ENCODE data around the gene SNX9.

DNA sequence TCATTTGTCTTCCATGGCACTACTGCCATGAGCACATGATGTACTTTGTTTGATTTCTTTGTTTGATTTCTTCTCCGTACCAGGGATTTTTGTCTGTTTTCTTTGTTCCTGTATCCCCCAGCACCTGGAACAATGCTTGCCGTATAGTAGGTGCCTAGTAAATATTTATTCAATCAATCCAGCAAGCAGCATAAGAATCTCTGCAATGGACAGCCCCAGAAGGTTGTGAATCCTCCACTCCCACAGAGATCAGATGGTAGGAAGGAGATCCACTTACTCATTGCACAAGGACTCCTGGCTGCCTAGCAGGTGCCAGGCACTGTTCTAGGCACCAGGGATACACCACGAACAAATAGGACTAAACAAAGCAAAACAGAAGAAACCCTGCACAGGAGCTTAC is 151.9 kb downstream of the SNX9 start:
- no peak for TF ChIP-seq EP300 (IDR thresholded peaks at IDR 0.05; ENCODE audit: borderline replicate concordance)
- TF ChIP-seq YY1 (IDR thresholded peaks at IDR 0.05; ENCODE audit: low read depth): no peak
- no peak for TF ChIP-seq CEBPB (IDR thresholded peaks at IDR 0.05)
- TF ChIP-seq, protein P1, sequence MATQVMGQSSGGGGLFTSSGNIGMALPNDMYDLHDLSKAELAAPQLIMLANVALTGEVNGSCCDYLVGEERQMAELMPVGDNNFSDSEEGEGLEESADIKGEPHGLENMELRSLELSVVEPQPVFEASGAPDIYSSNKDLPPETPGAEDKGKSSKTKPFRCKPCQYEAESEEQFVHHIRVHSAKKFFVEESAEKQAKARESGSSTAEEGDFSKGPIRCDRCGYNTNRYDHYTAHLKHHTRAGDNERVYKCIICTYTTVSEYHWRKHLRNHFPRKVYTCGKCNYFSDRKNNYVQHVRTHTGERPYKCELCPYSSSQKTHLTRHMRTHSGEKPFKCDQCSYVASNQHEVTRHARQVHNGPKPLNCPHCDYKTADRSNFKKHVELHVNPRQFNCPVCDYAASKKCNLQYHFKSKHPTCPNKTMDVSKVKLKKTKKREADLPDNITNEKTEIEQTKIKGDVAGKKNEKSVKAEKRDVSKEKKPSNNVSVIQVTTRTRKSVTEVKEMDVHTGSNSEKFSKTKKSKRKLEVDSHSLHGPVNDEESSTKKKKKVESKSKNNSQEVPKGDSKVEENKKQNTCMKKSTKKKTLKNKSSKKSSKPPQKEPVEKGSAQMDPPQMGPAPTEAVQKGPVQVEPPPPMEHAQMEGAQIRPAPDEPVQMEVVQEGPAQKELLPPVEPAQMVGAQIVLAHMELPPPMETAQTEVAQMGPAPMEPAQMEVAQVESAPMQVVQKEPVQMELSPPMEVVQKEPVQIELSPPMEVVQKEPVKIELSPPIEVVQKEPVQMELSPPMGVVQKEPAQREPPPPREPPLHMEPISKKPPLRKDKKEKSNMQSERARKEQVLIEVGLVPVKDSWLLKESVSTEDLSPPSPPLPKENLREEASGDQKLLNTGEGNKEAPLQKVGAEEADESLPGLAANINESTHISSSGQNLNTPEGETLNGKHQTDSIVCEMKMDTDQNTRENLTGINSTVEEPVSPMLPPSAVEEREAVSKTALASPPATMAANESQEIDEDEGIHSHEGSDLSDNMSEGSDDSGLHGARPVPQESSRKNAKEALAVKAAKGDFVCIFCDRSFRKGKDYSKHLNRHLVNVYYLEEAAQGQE (IDR thresholded peaks at IDR 0.05; ENCODE audit: low read depth): no peak
- TF ChIP-seq, protein P2, sequence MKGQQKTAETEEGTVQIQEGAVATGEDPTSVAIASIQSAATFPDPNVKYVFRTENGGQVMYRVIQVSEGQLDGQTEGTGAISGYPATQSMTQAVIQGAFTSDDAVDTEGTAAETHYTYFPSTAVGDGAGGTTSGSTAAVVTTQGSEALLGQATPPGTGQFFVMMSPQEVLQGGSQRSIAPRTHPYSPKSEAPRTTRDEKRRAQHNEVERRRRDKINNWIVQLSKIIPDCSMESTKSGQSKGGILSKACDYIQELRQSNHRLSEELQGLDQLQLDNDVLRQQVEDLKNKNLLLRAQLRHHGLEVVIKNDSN (IDR thresholded peaks at IDR 0.05): no peak
- TF ChIP-seq EGR1 (IDR thresholded peaks at IDR 0.05): no peak
- no peak for TF ChIP-seq NFIC (IDR thresholded peaks at IDR 0.05)
- TF ChIP-seq RAD21 (IDR thresholded peaks at IDR 0.05; ENCODE audit: low read depth): no peak
- no peak for TF ChIP-seq TAF1 (IDR thresholded peaks at IDR 0.05; ENCODE audit: low read depth)
- no peak for TF ChIP-seq TEAD4 (IDR thresholded peaks at IDR 0.05)
- no peak for TF ChIP-seq CREB1 (IDR thresholded peaks at IDR 0.05; ENCODE audit: low read depth)

All from Ishikawa (cell line).